ENCODE data around the gene FIBCD1. TPM values are rescaled to one million over a fixed set of nuclear protein-coding genes. Genes with fewer than 3 reads are reported as not detected.

Gene FIBCD1
- total RNA-seq, 1 donor from 2014 or later = not detected

- no peak overlapping the region for H3K27ac Mint-ChIP-seq
- no peaks in the 10 kb centered on the region for H3K36me3 Mint-ChIP-seq (ENCODE audit: low read depth)
- intact Hi-C loops (cut with micrococcal nuclease) = no loop called here
- DNase-seq (ENCODE audit: low spot score) = no peak
- no peaks in the 10 kb centered on the region for H3K4me1 Mint-ChIP-seq (ENCODE audit: low read depth)
- no peak overlapping the region for H3K4me3 Mint-ChIP-seq
- H3K9me3 Mint-ChIP-seq = no peaks in the 10 kb centered on the region
- no peaks in the 10 kb centered on the region for H3K27me3 Mint-ChIP-seq (ENCODE audit: insufficient read depth)
Measured at GRCh38 chr9:130898552-130898852, 40.5 kb downstream of the FIBCD1 start.

GRCh38 chr9:130897848-130898551 lies 41.0 kb downstream of the FIBCD1 start:
- H3K4me3 Mint-ChIP-seq = no peak overlapping the region
- H3K36me3 Mint-ChIP-seq (ENCODE audit: low read depth) = no peaks in the 10 kb centered on the region
- no peak for DNase-seq (ENCODE audit: low spot score)
- H3K27ac Mint-ChIP-seq = no peak overlapping the region
- intact Hi-C loops (cut with micrococcal nuclease) = no loop called here
- H3K9me3 Mint-ChIP-seq = no peaks in the 10 kb centered on the region
- H3K27me3 Mint-ChIP-seq (ENCODE audit: insufficient read depth) = no peaks in the 10 kb centered on the region
- H3K4me1 Mint-ChIP-seq (ENCODE audit: low read depth) = no peaks in the 10 kb centered on the region

DNA sequence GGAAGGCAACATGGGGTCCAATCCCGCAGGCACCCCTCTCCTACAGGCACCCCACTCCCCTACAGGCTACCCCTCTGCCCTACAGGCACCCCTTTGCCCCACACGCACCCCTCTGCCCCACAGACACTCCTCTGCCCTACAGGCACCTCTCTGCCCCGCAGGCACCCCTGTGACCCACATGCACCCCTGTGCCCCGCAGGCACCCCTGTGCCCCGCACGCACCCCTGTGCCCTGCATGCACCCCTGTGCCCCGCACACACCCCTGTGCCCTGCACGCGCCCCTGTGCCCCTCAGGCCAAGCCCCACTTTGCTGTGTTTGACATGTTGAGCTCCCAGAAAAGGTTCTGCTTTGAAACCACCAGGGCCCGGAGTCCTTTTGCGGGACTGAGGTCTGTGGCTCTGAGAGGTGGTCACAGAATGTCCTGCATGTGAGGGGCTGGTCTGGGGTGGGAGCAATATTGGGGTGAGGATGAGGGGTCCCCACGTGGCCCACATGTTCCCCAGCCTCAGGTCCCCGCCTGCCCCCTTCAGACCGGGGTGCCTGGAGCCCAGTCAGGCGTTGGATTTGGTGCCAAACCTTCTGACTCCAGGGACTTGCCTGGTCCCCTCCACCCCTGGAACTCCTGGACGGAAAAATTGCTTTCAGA lies 41.8 kb downstream of the FIBCD1 start:
- H3K27me3 Mint-ChIP-seq (ENCODE audit: insufficient read depth) = no peaks in the 10 kb centered on the region
- no peak overlapping the region for H3K4me3 Mint-ChIP-seq
- no peaks in the 10 kb centered on the region for H3K9me3 Mint-ChIP-seq
- H3K27ac Mint-ChIP-seq = no peak overlapping the region
- intact Hi-C loops (cut with micrococcal nuclease) = no loop called here
- no peaks in the 10 kb centered on the region for H3K4me1 Mint-ChIP-seq (ENCODE audit: low read depth)
- DNase-seq (ENCODE audit: low spot score) = no peak
- no peaks in the 10 kb centered on the region for H3K36me3 Mint-ChIP-seq (ENCODE audit: low read depth)

DNA sequence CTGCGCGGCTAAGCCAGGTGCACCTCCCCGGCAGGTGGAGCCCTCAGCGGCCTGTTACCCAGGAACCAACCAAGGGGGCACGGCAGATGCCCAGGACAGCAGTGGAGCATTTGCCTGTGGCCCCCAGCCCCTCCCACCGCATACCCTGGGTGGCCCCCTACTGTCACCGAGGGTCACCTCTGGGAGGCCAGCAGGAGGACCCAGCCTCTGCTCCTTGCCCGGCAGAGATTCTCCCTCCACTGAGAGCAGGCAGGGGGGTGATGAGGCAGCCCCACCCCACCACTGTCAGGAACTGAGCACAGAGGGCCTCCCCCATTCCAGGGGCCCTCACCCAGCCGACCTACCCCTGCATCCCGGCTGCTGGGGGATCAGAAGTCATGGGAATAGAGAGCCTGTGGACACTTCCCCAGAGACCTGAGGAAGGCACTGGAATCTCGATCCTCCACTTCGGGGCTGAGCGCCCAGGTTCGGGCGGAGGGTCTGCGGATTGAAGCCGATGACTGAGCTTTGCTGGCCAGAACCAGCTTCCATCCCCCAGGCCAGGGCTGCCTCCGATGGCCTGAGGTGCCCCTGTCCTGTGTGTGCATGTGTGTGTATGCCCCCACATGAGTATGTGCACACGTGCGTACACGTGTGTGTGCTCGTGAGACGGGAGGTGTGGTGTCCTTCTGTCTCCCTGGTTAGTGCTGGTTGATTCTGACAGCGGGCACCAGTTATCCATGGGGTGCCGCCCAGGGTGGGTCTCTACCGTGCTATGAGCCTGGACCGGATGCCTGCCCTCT lies 42.6 kb downstream of the FIBCD1 start, which contains the start of gene QRFP:
QRFP (minus strand) TSS at position 580 of the 782 bp plus-strand sequence. CDS start 2,974 bp downstream, outside the sequence.
- DNase-seq (ENCODE audit: low spot score) = no peak
- H3K9me3 Mint-ChIP-seq = no peaks in the 10 kb centered on the region
- H3K27me3 Mint-ChIP-seq (ENCODE audit: insufficient read depth) = no peaks in the 10 kb centered on the region
- H3K27ac Mint-ChIP-seq = no peak within 1 kb of the TSS
- no peaks in the 10 kb centered on the region for H3K4me1 Mint-ChIP-seq (ENCODE audit: low read depth)
- intact Hi-C loops (cut with micrococcal nuclease) = no loop called here
- no peak within 1 kb of the TSS for H3K4me3 Mint-ChIP-seq
- H3K36me3 Mint-ChIP-seq (ENCODE audit: low read depth) = no peaks in the 10 kb centered on the region

GRCh38 chr9:130895481-130896232 lies 43.4 kb downstream of the FIBCD1 start:
- no peak for DNase-seq (ENCODE audit: low spot score)
- H3K27me3 Mint-ChIP-seq (ENCODE audit: insufficient read depth) = no peaks in the 10 kb centered on the region
- no peaks in the 10 kb centered on the region for H3K36me3 Mint-ChIP-seq (ENCODE audit: low read depth)
- H3K27ac Mint-ChIP-seq = no peak overlapping the region
- no peaks in the 10 kb centered on the region for H3K4me1 Mint-ChIP-seq (ENCODE audit: low read depth)
- no peaks in the 10 kb centered on the region for H3K9me3 Mint-ChIP-seq
- intact Hi-C loops (cut with micrococcal nuclease) = no loop called here
- H3K4me3 Mint-ChIP-seq = no peak overlapping the region

DNA sequence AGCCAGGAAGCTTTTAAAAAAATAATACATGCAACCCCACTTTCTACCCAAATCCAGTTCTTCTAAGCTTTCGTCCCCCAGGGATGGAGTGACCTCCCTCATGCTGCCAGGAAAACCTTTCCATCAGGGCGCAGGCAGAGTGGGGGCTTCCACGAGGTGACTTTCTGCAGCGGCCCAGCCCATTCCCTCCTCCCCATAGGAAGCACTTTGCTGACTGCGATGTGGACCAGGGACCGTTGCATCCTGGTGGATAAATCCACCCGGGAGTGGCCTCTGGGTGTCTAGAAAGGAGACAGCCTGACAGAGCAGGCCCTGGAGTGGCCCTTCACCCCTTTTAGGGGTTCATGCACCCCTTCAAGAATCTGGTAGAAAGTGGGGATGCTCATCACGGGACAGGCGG lies 44.0 kb downstream of the FIBCD1 start:
- Mint-ChIP-seq H3K9me3 (no peaks in the 10 kb centered on the region), H3K4me1 (ENCODE audit: low read depth) (no peaks in the 10 kb centered on the region), H3K4me3 (no peak overlapping the region), H3K36me3 (ENCODE audit: low read depth) (no peaks in the 10 kb centered on the region), H3K27ac (no peak overlapping the region), H3K27me3 (ENCODE audit: insufficient read depth) (no peaks in the 10 kb centered on the region)
- no peak for DNase-seq (ENCODE audit: low spot score)
- intact Hi-C loops (cut with micrococcal nuclease) = no loop called here

DNA sequence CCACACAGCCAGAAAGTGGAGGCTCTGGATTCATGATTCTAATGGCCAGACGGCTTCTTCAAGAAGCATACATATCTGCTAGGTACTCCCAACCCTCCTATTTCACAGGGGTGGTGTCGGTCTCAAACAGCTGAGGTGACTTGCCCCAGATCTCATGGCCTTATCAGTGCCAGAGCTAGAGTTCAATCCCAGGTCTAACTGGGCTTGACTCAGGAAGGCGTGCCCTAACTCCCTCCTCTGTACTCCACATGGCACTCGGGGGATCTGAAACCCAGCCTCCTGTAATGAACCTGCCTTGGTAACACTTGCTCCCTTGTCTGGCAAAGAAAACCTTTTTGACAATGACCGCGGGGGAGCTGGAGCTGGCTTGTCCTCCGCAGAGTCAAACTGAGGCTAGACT lies 44.5 kb downstream of the FIBCD1 start:
- DNase-seq (ENCODE audit: low spot score) = no peak
- H3K9me3 Mint-ChIP-seq = no peaks in the 10 kb centered on the region
- no peaks in the 10 kb centered on the region for H3K27me3 Mint-ChIP-seq (ENCODE audit: insufficient read depth)
- H3K4me3 Mint-ChIP-seq = no peak overlapping the region
- no peaks in the 10 kb centered on the region for H3K4me1 Mint-ChIP-seq (ENCODE audit: low read depth)
- no peak overlapping the region for H3K27ac Mint-ChIP-seq
- H3K36me3 Mint-ChIP-seq (ENCODE audit: low read depth) = no peaks in the 10 kb centered on the region
- intact Hi-C loops (cut with micrococcal nuclease) = no loop called here

GRCh38 chr9:130893341-130894101 lies 45.5 kb downstream of the FIBCD1 start:
- DNase-seq (ENCODE audit: low spot score) = no peak
- no peaks in the 10 kb centered on the region for H3K36me3 Mint-ChIP-seq (ENCODE audit: low read depth)
- H3K4me1 Mint-ChIP-seq (ENCODE audit: low read depth) = no peaks in the 10 kb centered on the region
- no peaks in the 10 kb centered on the region for H3K27me3 Mint-ChIP-seq (ENCODE audit: insufficient read depth)
- H3K27ac Mint-ChIP-seq = no peak overlapping the region
- no peaks in the 10 kb centered on the region for H3K9me3 Mint-ChIP-seq
- intact Hi-C loops (cut with micrococcal nuclease) = no loop called here
- H3K4me3 Mint-ChIP-seq = no peak overlapping the region

DNA sequence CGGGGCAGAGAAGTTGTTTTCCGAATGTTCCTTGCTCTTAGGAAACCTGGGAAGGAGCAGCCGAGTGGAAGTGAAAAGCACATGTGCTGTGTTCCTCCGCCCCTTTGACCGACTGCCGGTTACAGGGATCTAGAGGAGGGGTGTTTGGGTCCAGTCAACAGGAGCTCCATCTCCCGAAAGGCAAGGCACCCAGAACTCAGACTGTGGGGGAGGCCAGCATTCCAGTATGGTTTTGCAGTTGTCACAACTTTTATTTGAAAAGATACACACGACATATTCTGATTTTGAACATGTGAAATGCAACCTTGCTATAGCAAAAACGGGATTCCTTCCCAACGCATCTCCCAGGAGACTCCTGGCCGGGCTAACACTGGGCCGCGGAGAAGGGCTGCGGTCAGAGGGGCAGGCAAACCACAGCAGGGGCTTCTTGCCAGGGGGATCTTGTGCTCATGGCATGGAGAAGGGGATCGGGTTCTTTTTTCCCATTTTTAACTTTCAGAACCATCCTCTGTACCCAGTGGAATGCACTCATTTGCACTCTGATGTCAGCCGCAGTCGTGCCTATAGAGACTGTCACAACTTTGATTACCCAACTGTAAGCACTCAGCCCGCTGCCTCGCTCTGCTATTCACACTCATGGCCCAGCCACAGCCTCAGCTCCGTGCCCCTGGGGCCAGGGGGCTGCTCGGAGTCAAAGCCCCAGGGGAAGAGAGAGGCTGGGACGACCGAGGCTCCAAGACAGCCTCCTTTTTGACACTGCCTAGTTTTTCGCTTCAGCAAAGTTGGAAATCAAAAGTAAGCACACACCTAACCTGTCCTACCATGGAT lies 46.4 kb downstream of the FIBCD1 start:
- intact Hi-C loops (cut with micrococcal nuclease) = no loop called here
- H3K27me3 Mint-ChIP-seq (ENCODE audit: insufficient read depth) = no peaks in the 10 kb centered on the region
- no peaks in the 10 kb centered on the region for H3K9me3 Mint-ChIP-seq
- no peak for DNase-seq (ENCODE audit: low spot score)
- H3K4me3 Mint-ChIP-seq = no peak overlapping the region
- no peak overlapping the region for H3K27ac Mint-ChIP-seq
- H3K4me1 Mint-ChIP-seq (ENCODE audit: low read depth) = no peaks in the 10 kb centered on the region
- no peaks in the 10 kb centered on the region for H3K36me3 Mint-ChIP-seq (ENCODE audit: low read depth)

DNA sequence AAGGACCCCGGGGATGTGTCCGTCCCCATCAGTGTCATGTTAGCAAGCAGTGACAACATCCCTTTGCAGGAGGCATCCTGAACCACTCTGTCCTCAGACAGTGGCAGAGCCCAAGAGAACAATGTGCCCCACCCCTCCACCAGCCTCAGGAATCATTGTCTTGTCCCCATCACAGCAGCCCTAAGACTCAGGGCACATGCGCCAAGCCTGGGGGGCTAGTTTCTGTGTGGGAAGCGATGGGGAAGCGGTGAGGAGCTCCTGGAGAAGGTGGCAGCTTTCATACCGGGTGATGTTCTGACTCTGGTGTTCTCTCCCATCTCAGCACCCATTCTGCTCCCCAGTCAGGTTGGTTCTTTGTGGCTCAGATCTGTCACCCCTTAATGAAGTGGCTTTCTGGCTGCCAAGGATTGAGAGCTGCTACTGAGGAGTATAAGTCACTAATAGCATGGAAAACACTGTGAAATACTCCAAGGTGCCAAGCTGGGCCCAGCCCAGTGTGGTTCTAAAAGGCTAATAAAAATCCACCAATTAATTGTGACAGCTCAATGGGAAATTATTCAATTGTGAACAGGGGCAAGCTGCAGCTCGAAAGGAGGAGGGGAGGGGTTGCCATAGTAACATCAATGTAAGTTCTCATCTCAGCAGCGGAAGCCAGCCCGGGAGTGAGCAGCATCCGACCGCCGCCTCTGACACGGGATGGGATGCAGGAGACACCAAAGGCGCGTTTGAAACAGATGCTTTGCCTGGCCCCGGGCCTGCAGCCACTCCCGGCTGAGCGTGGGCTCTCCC lies 47.2 kb downstream of the FIBCD1 start:
- H3K27ac Mint-ChIP-seq = no peak overlapping the region
- intact Hi-C loops (cut with micrococcal nuclease) = no loop called here

More for the DNA sequence above, 47.2 kb downstream of the FIBCD1 start:
- DNase-seq (ENCODE audit: low spot score) = no peak
- H3K4me3 Mint-ChIP-seq = no peak overlapping the region
- H3K4me1 Mint-ChIP-seq (ENCODE audit: low read depth) = no peaks in the 10 kb centered on the region
- H3K36me3 Mint-ChIP-seq (ENCODE audit: low read depth) = peaks cover 3% of the 10 kb centered on the region
- no peaks in the 10 kb centered on the region for H3K27me3 Mint-ChIP-seq (ENCODE audit: insufficient read depth)
- no peaks in the 10 kb centered on the region for H3K9me3 Mint-ChIP-seq

Measured in activated T-helper 1 cell treated with anti-CD3 and anti-CD28 coated beads, Interleukin-12 subunit alpha, Interleukin-12 subunit beta, Interleukin-2, Interleukin-4 antibody, amounts not matched to agents 30 ng/mL and 10 ng/mL and 1 ng/mL, durations not matched to agents 14 hours and 24 hours and 36 hours (primary cell).